Measurements from ENCODE around the gene HS3ST5.

DNA sequence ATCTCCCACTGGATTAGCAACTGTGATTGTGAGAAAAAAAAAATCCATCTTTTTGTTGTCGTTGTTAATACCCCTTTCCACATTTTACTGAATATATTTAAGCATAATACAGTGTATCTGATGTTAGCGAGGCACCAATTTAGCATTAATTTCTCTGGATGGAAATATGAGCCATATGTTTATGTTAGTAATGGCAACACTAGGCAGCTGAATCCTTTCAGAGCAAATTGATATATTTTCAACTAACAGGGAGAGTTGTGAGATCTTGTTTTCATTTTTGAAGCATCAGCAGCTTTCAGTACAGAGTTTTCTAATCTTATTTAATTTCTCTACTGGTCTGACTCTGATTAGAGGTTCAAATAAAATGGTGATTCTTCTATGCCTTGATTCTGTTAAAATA lies 287.1 kb downstream of the HS3ST5 start:
- TF ChIP-seq, protein P1, sequence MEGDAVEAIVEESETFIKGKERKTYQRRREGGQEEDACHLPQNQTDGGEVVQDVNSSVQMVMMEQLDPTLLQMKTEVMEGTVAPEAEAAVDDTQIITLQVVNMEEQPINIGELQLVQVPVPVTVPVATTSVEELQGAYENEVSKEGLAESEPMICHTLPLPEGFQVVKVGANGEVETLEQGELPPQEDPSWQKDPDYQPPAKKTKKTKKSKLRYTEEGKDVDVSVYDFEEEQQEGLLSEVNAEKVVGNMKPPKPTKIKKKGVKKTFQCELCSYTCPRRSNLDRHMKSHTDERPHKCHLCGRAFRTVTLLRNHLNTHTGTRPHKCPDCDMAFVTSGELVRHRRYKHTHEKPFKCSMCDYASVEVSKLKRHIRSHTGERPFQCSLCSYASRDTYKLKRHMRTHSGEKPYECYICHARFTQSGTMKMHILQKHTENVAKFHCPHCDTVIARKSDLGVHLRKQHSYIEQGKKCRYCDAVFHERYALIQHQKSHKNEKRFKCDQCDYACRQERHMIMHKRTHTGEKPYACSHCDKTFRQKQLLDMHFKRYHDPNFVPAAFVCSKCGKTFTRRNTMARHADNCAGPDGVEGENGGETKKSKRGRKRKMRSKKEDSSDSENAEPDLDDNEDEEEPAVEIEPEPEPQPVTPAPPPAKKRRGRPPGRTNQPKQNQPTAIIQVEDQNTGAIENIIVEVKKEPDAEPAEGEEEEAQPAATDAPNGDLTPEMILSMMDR (IDR thresholded peaks at IDR 0.05) = no peak
- no peak for TF ChIP-seq POLR2A (IDR thresholded peaks at IDR 0.05)
- no peak for TF ChIP-seq POLR2AphosphoS5 (IDR thresholded peaks at IDR 0.05)
- no peak for TF ChIP-seq EP300 (IDR thresholded peaks at IDR 0.05)

Data from sigmoid colon (tissue), 4 donors.